ENCODE measurements around the gene TRAF5.
A peak's percentile ranks its signal among the peaks of the same experiment; 100 is the strongest.
"Not testable (repeated sequence)": the region's sequence is repeated elsewhere in the genome, so short reads cannot be mapped to it uniquely, and the experiment has no call there.

Gene TRAF5

GRCh38 chr1:211326528-211327345 lies at the start of gene TRAF5:
TRAF5 (plus strand) TSS chr1:211326833; CDS start chr1:211353240, 26,407 bp downstream.
- peak in 1 of 3 donors; percentile 39 for DNase-seq (ENCODE audit: low read depth in 3 of 3, low spot score in 1 of 3)

- no peak for DNase-seq (ENCODE audit: low read depth in 3 of 3, low spot score in 1 of 3)
Observed at GRCh38 chr1:211279340-211279739, 47.3 kb upstream of the TRAF5 start.

- DNase-seq (ENCODE audit: low read depth in 3 of 3, low spot score in 1 of 3) = no peak
Observed at GRCh38 chr1:211280910-211281309, 45.7 kb upstream of the TRAF5 start.

GRCh38 chr1:211281320-211282022 lies 45.2 kb upstream of the TRAF5 start:
- DNase-seq (ENCODE audit: low read depth in 3 of 3, low spot score in 1 of 3) = no peak

- DNase-seq (ENCODE audit: low read depth in 3 of 3, low spot score in 1 of 3) = no peak
Observed at GRCh38 chr1:211282023-211282373, 44.6 kb upstream of the TRAF5 start.

- DNase-seq (ENCODE audit: low read depth in 3 of 3, low spot score in 1 of 3) = no peak
Observed at GRCh38 chr1:211285196-211285595, 41.4 kb upstream of the TRAF5 start.

- no peak for DNase-seq (ENCODE audit: low read depth in 3 of 3, low spot score in 1 of 3)
Observed at GRCh38 chr1:211287218-211287617, 39.4 kb upstream of the TRAF5 start.

- DNase-seq (ENCODE audit: low read depth in 3 of 3, low spot score in 1 of 3) = no peak
Observed at GRCh38 chr1:211292411-211292810, 34.2 kb upstream of the TRAF5 start.

GRCh38 chr1:211296396-211296795 lies 30.2 kb upstream of the TRAF5 start:
- DNase-seq (ENCODE audit: low read depth in 3 of 3, low spot score in 1 of 3) = no peak

- no peak for DNase-seq (ENCODE audit: low read depth in 3 of 3, low spot score in 1 of 3)
Observed at GRCh38 chr1:211305044-211305443, 21.6 kb upstream of the TRAF5 start.

- no peak for DNase-seq (ENCODE audit: low read depth in 3 of 3, low spot score in 1 of 3)
Observed at GRCh38 chr1:211309617-211310016, 17.0 kb upstream of the TRAF5 start.

- DNase-seq (ENCODE audit: low read depth in 3 of 3, low spot score in 1 of 3) = no peak
Observed at GRCh38 chr1:211313392-211313791, 13.2 kb upstream of the TRAF5 start.

- DNase-seq (ENCODE audit: low read depth in 3 of 3, low spot score in 1 of 3) = no peak
Observed at GRCh38 chr1:211318576-211319280, 7.9 kb upstream of the TRAF5 start.

GRCh38 chr1:211319892-211320291 lies 6.7 kb upstream of the TRAF5 start:
- DNase-seq (ENCODE audit: low read depth in 3 of 3, low spot score in 1 of 3) = no peak

- DNase-seq (ENCODE audit: low read depth in 3 of 3, low spot score in 1 of 3) = no peak
Observed at GRCh38 chr1:211320980-211321379, 5.7 kb upstream of the TRAF5 start.

GRCh38 chr1:211321646-211322045 lies 5.0 kb upstream of the TRAF5 start:
- not testable (repeated sequence) for DNase-seq (ENCODE audit: low read depth in 3 of 3, low spot score in 1 of 3)

GRCh38 chr1:211323156-211324063 lies 3.2 kb upstream of the TRAF5 start:
- peak in 2 of 3 donors; percentile 43 to 44 for DNase-seq (ENCODE audit: low read depth in 3 of 3, low spot score in 1 of 3)

GRCh38 chr1:211324992-211325775 lies 1.4 kb upstream of the TRAF5 start:
- DNase-seq (ENCODE audit: low read depth in 3 of 3, low spot score in 1 of 3) = no peak

GRCh38 chr1:211326140-211326527 lies 499 bp upstream of the TRAF5 start:
- DNase-seq (ENCODE audit: low read depth in 3 of 3, low spot score in 1 of 3) = no peak

GRCh38 chr1:211327346-211327921 lies 801 bp downstream of the TRAF5 start:
- no peak for DNase-seq (ENCODE audit: low read depth in 3 of 3, low spot score in 1 of 3)
